Gastroesophageal sphincter (tissue), 4 donors: Measurements from ENCODE around the gene DAAM1. TPM values are rescaled to one million over a fixed set of nuclear protein-coding genes. Genes with fewer than 3 reads are reported as not detected.

ENCODE experiments used
- ATAC-seq: fragments of 150-250 bp; one replicate; pipeline ENCODE4 v1.9.1; 2016; ENCODE audit warnings: mild to moderate bottlenecking, moderate library complexity
- H3K27ac ChIP-seq, 4 donors: fragments of 200-600 bp; sonication (generic) in 3 of 4; 1 replicate in 3 of 4; 2 replicates in 1 of 4; pipeline ENCODE4 v1.5.1; 2016 to 2019
- H3K27me3 ChIP-seq: fragments of 200-600 bp; sonication (generic); one replicate; pipeline ENCODE4 v1.5.1; 2019
- H3K36me3 ChIP-seq, 2 donors: fragments of 200-600 bp; sonication (generic); one replicate each; pipeline ENCODE4 v1.5.1; 2019; ENCODE audit warnings: control low read depth in 1 of 2
- H3K4me1 ChIP-seq, 3 donors: fragments of 200-600 bp; sonication (generic); 1 replicate in 2 of 3; 2 replicates in 1 of 3; pipeline ENCODE4 v1.5.1; 2016 to 2019; ENCODE audit warnings: control low read depth in 2 of 3
- H3K4me3 ChIP-seq, 2 donors: fragments of 200-600 bp; sonication (generic); one replicate each; pipeline ENCODE4 v1.5.1; 2019; ENCODE audit warnings: mild to moderate bottlenecking in 1 of 2, moderate library complexity in 1 of 2
- H3K9me3 ChIP-seq, 3 donors: fragments of 200-600 bp; sonication (generic); one replicate each; pipeline ENCODE4 v1.5.1; 2017 to 2019; ENCODE audit warnings: control low read depth in 2 of 3
- EP300 ChIP-seq: sonication (generic); formaldehyde crosslinking; IDR thresholded peaks from one replicate; pipeline ENCODE4 v1.6.1; 2017; ENCODE audit warnings: antibody characterized with exemption, mild to moderate bottlenecking
- POLR2A ChIP-seq, 2 donors: fragments of 450-650 bp; IDR thresholded peaks; one replicate each; pipeline ENCODE4 v1.6.1; 2017; ENCODE audit warnings: antibody characterized with exemption in 2 of 2, mild to moderate bottlenecking in 2 of 2, moderate library complexity in 1 of 2
- POLR2AphosphoS5 ChIP-seq: sonication (generic); formaldehyde crosslinking; IDR thresholded peaks from one replicate; pipeline ENCODE4 v1.6.1; 2017; ENCODE audit warnings: antibody characterized with exemption
- WGBS, 2 donors: methylation state at CpG; one replicate each; pipeline ENCODE4 v1.1.5; 2018; ENCODE audit warnings: low coverage in 1 of 2; 5-methylcytosine and 5-hydroxymethylcytosine counted together
- total RNA-seq, 4 donors: library from RNA; depleted of rRNA; stranded (reverse); fragments of >200 nt; gene quantifications; one replicate each; pipeline ENCODE4 v1.1.0, GENCODE V29; 2016
- TF ChIP-seq, protein P1 (sequence below), 4 experiments: fragments of 200-600 bp in 2 of 4; fragments of 450-650 bp in 2 of 4; sonication (generic) in 1 of 4; IDR thresholded peaks; one replicate each; pipeline ENCODE4 v1.5.1; 2017 to 2019; ENCODE audit warnings: antibody characterized with exemption in 4 of 4, mild to moderate bottlenecking in 2 of 4, moderate library complexity in 2 of 4

The DAAM1 gene
- total RNA-seq, 4 donors from 2014 or later = 64.0 to 124 (median 87.3) TPM

DNA sequence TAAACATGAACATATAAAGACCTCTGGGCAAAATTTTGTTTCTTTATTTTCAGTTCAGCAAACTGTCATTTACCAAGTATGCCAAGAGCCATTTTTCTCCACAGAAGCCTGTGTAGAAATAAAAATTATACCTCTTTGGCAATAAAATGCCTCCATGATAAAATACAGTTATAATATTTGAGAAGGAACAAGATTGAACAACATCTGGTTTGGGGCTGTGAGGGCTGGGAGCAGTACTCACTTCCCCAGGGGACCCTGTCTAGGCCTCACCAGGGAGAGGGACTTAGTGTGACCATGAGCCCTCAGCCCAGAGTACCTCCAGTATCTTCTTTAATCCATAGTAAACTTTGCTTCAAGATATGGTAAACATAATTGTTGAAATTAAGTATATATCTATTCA, 65.1 kb downstream of the DAAM1 start:
- H3K27ac ChIP-seq = peak overlapping the region; percentile 82 to 91 (median 88)
- H3K27me3 ChIP-seq = no peaks in the 10 kb centered on the region
- no peak overlapping the region for H3K4me3 ChIP-seq
- ATAC-seq = no peak
- no peaks in the 10 kb centered on the region for H3K9me3 ChIP-seq
- TF ChIP-seq, protein P1, sequence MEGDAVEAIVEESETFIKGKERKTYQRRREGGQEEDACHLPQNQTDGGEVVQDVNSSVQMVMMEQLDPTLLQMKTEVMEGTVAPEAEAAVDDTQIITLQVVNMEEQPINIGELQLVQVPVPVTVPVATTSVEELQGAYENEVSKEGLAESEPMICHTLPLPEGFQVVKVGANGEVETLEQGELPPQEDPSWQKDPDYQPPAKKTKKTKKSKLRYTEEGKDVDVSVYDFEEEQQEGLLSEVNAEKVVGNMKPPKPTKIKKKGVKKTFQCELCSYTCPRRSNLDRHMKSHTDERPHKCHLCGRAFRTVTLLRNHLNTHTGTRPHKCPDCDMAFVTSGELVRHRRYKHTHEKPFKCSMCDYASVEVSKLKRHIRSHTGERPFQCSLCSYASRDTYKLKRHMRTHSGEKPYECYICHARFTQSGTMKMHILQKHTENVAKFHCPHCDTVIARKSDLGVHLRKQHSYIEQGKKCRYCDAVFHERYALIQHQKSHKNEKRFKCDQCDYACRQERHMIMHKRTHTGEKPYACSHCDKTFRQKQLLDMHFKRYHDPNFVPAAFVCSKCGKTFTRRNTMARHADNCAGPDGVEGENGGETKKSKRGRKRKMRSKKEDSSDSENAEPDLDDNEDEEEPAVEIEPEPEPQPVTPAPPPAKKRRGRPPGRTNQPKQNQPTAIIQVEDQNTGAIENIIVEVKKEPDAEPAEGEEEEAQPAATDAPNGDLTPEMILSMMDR (IDR thresholded peaks at IDR 0.05) = no peak
- TF ChIP-seq POLR2AphosphoS5 (no peak), EP300 (no peak)
- H3K4me1 ChIP-seq = peaks cover 38 to 93% (median 44%) of the 10 kb centered on the region in 3 donors
- no peaks in the 10 kb centered on the region for H3K36me3 ChIP-seq

DNA sequence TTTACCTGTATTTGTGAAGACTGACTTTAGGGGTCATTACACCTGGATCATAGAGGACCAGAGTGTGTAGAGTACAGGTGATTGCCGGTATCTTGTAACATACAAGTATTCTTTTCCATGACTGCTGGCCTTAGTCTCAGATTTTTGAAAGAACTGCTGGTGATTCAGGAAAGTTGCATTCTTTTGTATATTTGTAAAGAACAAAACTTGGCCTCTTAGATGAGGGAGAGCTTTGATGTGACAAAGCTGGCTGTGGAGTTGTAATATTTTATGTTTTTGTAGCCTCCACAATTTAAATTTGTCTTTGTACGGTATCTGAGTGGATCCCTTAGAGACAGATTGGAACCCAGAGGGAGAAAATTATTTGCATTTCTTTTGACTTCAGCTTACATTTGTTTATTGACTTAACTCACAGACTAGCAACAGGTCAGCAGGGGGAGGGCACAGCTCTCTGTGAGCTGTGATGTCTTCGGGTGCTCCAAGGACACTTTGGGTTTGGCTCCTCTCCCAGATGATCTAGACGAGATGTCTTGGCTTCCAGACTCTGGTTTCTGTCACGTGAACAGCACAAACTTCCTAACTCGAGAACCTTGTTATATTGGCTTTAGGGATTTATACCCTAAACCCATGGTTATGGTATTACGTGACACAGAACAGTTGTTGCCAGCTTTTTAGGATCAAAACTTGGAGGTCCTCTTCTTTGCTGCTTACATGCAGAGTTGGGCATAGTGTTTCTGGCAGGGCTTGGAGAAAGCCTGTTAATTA, 65.9 kb downstream of the DAAM1 start:
- Histone ChIP-seq H3K27me3 (no peaks in the 10 kb centered on the region), H3K4me1 (peaks cover 38 to 93% (median 44%) of the 10 kb centered on the region in 3 donors), H3K36me3 (no peaks in the 10 kb centered on the region), H3K4me3 (no peak overlapping the region), H3K9me3 (no peaks in the 10 kb centered on the region), H3K27ac (peak overlapping the region; percentile 82 to 91 (median 88))
- peak; percentile 75 for ATAC-seq
- 10 to 16% methylated on average over 3 to 6 of the region's 7 CpGs for WGBS, 2 donors
- TF ChIP-seq, protein P1 (IDR thresholded peaks at IDR 0.05) = no peak
- no peak for TF ChIP-seq POLR2AphosphoS5
- TF ChIP-seq POLR2A (IDR thresholded peaks at IDR 0.05) = no peak
- no peak for TF ChIP-seq EP300

GRCh38 chr14:59254911-59255545, 66.6 kb downstream of the DAAM1 start:
- Histone ChIP-seq H3K4me1 (peaks cover 38 to 93% (median 44%) of the 10 kb centered on the region in 3 donors), H3K4me3 (no peak overlapping the region), H3K27ac (peak overlapping the region; percentile 82 to 91 (median 88)), H3K27me3 (no peaks in the 10 kb centered on the region), H3K9me3 (no peaks in the 10 kb centered on the region), H3K36me3 (no peaks in the 10 kb centered on the region)
- TF ChIP-seq, protein P1 (IDR thresholded peaks at IDR 0.05) = no peak
- TF ChIP-seq POLR2AphosphoS5 (no peak), POLR2A (IDR thresholded peaks at IDR 0.05) (no peak), EP300 (no peak)
- peak; percentile 74 for ATAC-seq
- WGBS, 2 donors = 12% methylated on average over 5 of the region's 5 CpGs; no CpG with 5 or more reads in 1 of the 2 donors

DNA sequence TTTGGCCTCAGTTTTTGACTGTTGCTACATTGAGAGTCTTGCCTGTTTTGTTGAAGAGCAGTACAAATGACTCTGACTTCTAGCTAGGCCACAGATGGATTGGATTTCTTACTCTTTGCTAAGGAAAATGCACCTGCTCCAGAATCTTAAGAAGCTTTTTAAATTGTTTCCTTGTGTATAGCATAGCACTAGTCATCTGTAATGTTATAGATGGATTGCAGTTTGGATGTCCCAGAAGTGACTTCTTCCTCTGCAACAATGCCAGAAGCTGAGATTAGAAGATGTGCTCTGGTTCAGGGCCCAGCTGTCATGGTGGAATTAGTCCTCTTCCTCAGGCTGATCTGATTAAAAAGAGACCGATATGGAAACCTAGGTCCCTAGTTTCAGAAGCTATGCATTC, 67.9 kb downstream of the DAAM1 start:
- 100% methylated on average over 1 of the region's 1 CpG; no CpG with 5 or more reads in 1 of the 2 donors for WGBS, 2 donors
- no peaks in the 10 kb centered on the region for H3K36me3 ChIP-seq
- no peaks in the 10 kb centered on the region for H3K27me3 ChIP-seq
- H3K4me1 ChIP-seq = peaks cover 34 to 88% (median 44%) of the 10 kb centered on the region in 3 donors
- ATAC-seq = no peak
- peak overlapping the region; percentile 48 to 91 (median 84) for H3K27ac ChIP-seq
- H3K9me3 ChIP-seq = no peaks in the 10 kb centered on the region
- no peak overlapping the region for H3K4me3 ChIP-seq
- TF ChIP-seq, protein P1 (IDR thresholded peaks at IDR 0.05) = no peak
- TF ChIP-seq EP300 (no peak), POLR2A (IDR thresholded peaks at IDR 0.05) (no peak), POLR2AphosphoS5 (no peak)
